Caki2 (cell line): ENCODE measurements around the gene SLC10A7. TPM values are rescaled to one million over a fixed set of nuclear protein-coding genes. Genes with fewer than 3 reads are reported as not detected.
A peak's percentile ranks its signal among the peaks of the same experiment; 100 is the strongest.

Experiments
- DNase-seq: peaks from one replicate; pipeline ENCODE4 v3.0.0-alpha.2; 2015; ENCODE audit warnings: low read depth
- in situ Hi-C: cut with HindIII; loops from 2 replicates; pipeline ENCODE4 v1.10.0; 2016; ENCODE audit warnings: low sequenced_read_pairs, low pct_unique_long_range_greater_than_20kb, mixed read lengths
- total RNA-seq: library from RNA; depleted of rRNA; stranded (reverse); fragments of >200 nt; shearing (Covaris generic); gene quantifications from 2 replicates; pipeline ENCODE4 v1.2.3, GENCODE V29; 2014; ENCODE audit warnings: low replicate concordance

Gene SLC10A7
- total RNA-seq, 1 experiment from 2014 or later, result 4.9 TPM

DNA sequence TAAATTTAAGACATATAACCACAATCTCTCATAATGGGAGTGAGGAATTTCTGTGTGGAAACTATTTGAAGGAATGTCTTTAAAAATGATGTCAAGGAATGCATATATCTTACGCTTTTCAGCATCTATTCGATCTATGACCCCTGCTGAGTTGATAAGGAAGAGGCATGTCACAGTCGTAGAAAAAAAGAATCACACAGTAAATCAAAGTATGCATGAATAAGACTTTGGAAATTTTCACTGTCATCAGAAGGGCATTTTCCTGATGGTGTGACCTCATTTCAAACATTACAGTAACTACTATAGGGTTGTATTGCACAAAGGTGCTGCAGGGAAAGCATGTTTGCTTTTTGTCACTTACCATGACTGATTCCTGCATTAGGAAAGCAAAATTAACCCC, 265.9 kb downstream of the SLC10A7 start:
- peak; percentile 18 for DNase-seq
- in situ Hi-C loops, result no loop called here

DNA sequence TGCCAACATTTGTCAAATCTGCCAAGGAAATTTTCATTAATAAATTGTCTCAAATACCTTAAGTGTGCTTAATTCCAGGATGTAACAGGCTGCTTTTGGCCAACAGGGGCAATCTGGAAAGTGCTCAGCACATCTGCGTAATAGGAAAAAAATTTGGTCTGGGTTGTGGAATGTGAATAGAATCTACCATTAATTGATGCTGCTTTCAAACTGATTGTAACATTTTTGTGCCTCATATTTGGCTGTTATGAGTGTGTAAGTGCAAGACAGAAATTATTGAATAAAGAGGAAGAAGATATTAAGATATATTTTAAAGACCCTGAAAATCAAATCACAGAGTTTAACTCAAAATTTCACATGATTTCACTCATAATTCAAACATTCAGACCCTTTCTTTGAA, 266.3 kb downstream of the SLC10A7 start:
- in situ Hi-C loops, result no loop called here
- no peak for DNase-seq

DNA sequence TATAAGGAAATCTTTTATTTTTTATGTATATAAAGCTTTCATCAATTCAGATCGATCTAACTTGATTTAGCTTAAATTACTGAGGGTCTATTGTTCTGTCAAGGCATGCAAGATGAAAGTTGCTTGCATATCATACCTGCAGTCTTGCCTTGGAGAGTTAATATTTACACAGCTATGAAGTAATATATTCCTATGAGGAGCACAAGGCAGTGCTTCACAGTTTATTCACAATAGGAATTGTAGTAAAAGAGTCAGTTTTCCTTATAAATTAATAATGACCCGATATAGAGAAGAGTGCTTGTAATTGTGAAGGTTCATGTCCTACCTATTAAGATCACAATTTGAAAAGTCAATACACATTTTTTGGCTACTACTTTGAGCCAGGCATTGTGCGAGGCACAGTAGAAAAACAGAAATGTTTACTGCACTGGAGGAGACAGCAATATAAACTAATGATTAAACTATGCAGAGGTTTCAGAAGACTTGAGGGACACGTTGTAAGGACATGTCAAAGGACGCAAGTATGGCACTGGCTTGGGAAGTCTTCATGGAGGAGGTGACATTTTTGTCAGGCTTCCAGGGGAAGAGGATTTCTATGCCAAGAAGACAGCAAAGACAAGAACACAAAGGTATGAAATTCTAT, 268.6 kb downstream of the SLC10A7 start:
- no peak for DNase-seq
- in situ Hi-C loops, result no loop called here

DNA sequence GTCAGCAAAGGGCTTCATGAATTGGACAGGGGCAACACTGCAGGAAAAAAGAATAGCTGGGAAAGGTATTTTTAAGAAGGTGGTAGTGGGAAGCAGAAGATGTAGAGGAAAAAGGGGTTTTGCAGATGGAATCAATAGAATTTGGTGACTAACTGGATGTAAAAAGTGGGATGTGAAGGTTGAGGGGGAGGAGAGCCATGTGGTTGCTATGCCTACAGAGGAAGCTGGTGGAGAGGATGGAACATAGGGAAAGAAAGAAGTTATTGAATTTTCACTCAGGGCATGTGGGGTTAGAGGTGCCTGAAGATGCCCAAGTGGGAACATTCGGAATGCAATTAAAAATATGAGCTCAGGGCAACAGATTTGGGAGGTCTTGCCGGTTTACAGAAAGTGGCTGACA, 274.4 kb downstream of the SLC10A7 start:
- in situ Hi-C loops, result no loop called here
- no peak for DNase-seq

DNA sequence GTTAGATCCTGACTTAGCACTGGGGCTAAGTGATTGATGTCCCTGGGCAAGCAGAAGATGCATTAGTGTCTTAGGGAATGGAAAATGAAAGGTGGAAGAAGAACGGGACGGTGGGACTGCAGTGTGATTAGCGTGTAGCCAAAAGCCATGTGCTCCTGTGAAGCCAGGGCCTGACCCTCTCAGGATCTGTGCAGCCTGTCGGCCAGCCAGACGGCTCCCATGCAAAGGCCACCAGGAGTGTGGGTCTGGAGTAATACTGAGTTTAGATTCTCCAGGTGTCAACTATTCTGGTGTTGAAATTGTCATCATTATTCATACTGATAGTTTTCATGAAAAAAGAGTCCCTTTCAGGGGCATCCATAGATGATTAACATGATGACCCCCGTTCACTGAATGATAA, 275.4 kb downstream of the SLC10A7 start:
- DNase-seq, result no peak
- in situ Hi-C loops, result no loop called here

DNA sequence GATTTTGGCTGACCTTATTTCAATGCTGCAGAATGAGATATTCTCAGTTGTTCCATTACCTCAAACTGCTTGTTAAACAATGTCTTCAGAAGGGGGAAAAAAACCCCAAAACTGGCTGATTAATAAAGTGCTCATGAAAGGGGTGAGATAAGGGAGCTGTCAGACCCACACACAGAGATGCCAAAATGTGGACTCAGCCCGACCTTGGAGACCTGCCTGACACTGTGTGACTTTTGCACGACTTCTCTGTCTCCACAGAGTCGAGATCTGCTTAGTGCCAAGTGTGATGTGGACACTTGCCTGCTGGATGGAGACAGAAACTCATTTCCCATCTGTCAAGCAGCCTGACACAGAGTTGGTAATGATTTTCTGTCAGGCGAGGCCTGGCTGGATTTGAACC, 275.9 kb downstream of the SLC10A7 start:
- in situ Hi-C loops, result no loop called here
- DNase-seq, result no peak

DNA sequence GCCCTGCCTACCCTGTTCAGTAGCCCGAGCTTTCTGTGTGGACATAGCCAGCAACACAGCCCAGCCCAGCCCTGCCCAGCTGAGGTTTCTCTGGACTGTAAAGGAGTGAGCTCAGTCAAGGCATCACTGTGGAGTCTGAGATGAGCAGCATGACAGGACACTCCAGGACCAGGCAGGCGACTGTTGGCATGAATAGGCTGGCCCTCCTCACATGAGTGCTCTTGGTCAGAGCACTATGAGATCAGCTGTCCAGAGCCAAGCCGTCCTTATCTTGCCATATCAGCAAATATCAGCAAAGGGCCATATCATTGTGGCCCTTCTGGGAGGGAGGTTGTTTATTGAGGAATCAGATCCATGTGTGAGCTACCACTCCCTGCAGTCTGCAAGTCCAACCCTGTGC, 276.5 kb downstream of the SLC10A7 start:
- in situ Hi-C loops, result no loop called here
- peak; percentile 50 for DNase-seq

DNA sequence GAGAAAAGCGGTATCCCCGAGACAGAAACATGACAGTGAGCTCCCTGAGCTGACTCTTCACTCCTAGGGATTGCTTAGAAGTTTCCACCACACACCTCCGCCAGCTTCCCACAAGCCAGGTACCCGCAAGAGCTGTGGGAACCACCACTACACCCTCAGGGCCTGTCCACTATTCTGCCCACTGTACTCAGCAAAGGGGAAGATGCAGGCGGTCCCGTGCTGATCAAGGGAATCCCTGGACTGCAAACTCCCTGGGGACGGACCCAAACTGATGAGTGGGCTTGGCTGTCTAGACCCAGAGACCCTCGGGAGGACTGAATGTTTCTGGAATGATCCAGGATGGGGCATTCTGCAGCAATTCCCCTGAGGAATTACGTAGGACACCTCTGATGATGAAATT, 277.2 kb downstream of the SLC10A7 start:
- in situ Hi-C loops, result no loop called here
- DNase-seq, result no peak

DNA sequence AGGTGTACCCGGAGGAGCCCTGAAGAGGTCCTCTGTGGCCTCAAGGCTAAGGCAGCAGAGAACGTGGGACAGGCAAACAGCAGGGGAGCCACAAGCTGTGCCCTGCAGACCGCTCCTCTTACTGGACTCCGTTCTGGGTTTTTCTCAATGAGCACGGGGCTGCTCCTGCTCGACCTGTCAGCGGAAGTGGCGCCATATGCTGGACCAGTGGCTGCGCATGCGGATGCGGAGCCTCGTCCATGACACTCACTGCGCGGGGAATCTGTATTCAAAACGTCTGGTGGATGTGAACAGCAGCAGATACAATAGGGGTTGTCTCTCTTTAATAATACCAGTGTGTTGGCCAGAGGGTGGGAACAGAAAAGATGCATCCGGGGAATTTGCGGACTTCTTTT, 277.9 kb downstream of the SLC10A7 start:
- in situ Hi-C loops, result no loop called here
- no peak for DNase-seq

DNA sequence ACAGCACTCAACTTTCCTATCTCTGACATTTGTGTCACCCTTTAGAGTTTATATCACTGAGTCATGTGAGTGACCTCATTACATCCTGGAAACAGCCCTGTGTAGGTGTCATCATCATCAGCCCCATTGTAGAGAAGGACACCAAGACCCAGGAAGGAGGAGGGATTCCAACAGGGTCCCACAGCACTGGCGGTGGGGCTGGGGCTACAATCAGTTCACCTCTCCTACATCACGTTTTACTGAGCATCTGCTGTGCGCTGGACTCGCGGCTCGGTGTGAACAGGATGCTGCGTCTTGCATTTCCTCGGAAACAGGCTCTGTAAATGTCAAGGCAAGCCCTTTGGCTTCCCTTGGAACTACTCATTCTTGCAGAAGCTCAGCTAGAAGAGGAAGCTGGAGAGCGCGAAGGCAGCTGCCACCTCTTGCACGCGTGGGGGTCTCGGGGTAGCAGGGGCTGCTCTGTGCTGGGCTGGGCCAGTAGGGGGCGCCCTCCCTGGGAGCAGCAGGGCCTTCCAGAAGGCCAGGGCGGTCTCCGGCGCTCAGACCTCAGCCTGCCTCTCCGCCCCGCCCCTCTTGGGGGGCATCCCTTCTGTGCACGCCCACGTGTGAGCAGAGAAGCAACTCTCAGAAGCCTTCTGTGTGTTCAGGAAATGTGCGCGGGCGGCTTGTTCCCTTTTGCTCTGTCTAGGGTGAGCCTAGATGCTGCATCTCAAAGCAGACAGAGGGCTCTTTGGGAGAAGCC, 278.4 kb downstream of the SLC10A7 start:
- in situ Hi-C loops, result no loop called here
- no peak for DNase-seq

DNA sequence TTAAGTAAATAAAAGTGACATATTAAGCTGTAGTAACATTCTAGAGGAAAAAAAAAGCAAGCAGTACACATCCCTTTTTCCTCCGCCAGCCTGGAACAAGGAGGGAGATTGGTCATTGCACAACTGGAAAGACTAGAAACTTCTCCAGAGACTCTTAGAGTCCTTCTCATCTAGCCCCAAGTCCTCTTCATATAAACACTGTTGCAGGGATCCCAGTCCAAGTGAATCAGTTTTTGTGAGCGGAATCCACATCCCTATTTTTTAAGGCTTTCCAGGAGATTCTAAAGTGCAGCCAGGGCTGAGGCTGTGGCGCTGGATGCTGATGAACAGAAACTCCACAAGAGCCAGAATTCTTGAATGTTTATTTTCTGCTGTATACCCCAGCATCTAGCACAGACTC, 283.6 kb downstream of the SLC10A7 start:
- DNase-seq, result no peak
- in situ Hi-C loops, result no loop called here

DNA sequence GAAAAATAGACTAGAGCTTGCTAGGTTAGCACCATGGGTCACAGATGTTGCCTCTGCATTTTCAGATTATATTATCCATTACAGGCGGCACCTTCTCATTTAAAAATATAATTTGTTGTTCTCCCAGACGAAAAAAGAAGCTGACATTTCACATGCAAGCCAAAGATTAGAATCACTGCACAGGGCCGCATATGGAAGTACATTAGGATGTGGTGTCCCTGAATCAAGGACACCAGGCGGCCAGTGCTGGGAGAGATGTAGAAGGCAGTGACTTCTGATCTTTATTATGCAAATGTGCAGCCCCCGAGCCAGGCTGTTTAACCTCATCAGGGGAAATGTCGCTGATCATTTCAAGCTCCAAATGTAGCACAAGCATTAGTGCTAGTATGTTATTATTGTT, 284.6 kb downstream of the SLC10A7 start:
- in situ Hi-C loops, result no loop called here

DNA sequence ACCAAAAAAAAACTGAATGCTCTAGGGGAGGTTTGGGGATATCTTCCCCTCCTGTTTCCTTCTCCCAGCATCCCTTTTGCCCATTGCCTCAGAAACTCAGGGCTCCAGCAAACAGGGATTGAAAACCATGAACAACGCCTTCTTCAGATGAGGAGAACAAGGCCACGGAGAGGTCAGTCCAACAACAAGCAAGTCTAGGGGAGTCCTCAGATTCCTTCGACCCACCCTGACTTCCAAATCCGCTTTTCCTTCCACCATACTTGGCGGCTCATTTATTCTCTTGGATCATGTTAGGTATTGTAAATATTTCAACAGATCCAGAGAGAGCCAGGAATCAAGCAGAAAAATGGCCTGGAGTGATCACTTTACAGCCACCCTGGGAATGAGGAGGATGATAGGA, 285.5 kb downstream of the SLC10A7 start:
- DNase-seq, result no peak
- in situ Hi-C loops, result no loop called here

More for the DNA sequence above, 284.6 kb downstream of the SLC10A7 start:
- DNase-seq, result no peak

DNA sequence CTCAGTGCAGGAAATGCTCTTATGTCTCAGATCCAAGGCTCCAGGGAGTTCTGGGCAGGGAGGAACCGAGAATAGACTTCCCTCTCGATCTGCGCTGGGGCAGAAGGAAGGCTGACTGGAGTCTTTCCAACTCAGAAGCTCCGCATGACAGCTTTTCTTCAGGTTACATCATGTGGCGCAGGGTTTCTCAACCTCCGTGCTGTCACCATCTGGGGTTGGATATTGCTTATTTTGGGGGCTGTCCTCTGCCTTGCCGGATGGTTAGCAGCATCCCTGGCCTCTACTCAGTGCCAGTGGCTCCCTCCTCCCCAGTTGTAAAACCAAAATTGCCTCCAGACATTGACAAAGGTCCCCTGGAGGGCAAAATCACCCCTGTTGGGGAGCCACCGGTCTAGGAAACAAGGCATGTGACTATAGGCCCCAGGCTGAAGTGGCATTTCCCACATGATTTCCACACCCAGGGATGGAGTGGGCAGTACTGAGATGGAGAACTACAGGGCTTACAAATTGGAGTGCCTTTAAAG, 286.0 kb downstream of the SLC10A7 start:
- no peak for DNase-seq
- in situ Hi-C loops, result no loop called here

DNA sequence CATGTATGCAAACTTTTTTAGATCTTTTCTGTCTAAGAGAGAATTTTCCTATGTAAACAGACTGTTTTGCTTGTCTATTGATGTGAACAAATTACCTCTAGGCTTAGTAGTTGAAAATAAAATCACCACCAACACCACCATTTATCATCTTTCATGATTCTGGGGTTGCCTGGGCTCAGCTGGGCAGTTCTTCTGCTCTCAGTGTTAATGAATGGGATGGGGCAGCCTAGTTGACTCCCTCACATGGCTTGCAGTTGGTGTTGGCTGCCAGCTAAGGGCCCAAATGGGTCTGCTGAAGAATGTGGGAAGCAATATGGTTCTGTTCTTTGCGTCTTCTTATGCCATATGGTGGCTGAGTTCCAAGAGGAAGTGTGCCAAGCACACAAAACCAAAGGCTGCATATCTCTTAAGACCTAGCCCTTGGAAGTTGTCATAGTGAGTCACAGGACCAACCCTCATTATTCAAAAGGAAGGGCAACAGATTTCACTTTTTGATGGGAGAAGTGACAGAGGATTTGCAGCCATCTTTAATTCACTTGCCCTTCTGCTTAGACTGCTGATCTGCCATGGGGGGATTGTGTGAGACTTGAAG, 289.5 kb downstream of the SLC10A7 start:
- in situ Hi-C loops, result no loop called here
- DNase-seq, result no peak

DNA sequence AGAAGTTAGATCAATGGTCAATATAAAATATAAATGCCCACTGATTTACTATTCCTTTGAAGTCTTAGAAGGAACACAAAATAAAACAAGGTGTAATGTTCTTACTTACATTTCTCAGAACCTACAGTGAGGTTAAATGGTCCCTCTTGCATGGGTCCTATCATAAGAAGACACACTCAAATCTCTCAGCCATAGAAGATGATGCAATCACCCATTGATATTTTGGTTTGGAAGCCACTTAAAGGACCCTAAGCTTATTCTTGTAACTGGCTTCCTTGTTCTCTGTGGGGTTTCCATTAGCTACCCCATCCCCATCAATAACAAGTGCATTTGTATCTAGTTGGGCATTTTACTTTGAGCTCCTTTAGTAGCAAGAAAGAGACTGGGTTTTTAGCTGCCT, 292.3 kb downstream of the SLC10A7 start:
- in situ Hi-C loops, result no loop called here
- no peak for DNase-seq

DNA sequence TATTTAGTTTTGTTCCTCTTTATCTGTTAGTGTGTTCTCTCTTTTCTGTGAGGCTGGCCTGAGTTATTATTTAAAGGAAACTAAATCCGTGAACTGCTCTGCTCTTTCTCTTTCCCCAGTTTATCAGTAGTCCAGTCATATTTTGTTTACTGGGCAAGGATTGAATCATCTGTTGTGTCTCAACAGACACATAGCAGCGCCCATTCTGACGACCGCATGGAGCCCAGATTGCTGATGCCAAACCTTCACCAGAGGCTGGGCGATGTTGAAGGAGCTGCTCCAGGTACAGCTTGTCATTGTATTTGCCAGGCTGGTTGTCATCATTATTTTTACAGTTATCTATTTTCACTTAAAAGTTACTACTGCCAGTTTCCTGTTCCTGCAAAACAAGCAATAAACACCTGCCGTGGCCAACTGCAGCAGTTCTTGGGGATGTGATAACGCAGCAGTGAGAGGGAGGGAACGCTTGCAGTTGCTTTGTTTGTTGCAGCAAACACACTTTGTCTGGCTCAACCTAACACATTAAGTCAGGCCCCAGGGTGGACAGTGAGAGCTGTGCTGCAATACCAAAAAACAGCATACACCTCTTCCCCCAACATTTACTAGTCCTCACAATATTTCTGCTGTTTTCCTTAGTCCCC, 297.3 kb downstream of the SLC10A7 start:
- in situ Hi-C loops, result no loop called here
- no peak for DNase-seq

DNA sequence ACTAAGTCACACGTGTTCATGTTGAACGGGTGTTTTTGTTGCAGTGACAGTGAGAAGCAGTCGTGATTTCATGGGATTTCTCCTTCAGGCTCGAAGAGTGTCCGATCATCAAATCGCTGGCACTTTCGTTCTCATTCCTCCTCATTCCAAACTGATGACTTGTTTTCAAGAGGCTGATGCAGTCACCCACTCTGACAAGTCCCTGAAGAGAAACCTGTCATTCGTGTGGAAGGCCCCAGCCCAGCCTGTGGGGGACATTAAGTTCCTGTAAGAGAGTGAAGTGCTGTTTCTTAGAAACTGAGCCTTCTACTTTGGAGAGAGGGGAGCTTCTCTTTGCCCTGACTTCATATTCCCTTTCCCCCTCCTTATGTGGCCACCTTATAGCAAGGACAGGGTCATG, 299.4 kb downstream of the SLC10A7 start:
- in situ Hi-C loops, result no loop called here
- peak; percentile 20 for DNase-seq

DNA sequence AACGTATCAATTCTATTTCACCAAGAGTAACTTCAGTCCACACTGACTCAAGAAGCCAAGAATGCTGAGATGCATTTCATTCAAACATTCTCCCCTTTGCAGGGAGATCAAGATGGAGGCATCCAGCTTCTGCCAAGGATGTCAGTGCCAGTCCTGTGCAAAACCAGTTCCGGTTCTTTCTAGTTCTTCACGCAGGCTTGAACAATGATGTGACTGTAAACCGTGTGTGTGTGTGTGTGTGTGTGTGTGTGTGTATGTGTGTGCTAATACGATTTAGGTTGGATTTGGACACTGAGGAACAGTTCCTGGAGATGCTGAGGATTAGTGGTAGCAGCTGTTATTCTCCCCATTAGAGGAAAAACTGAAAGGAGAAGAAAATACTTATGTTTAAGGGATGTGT, 307.5 kb downstream of the SLC10A7 start, which contains the start of gene REELD1:
Gene REELD1, plus strand, starts transcription at position 301 of the 400 bp plus-strand sequence. CDS start 2,415 bp downstream, outside the sequence.
- in situ Hi-C loops, result no loop called here
- DNase-seq, result no peak
